ENCODE results near the gene PRMT1. TPM values are rescaled to one million over a fixed set of nuclear protein-coding genes. Genes with fewer than 3 reads are reported as not detected.

The PRMT1 gene
- total RNA-seq, 1 donor from 2014 or later = 103 TPM

- DNase-seq (ENCODE audit: low spot score) = no peak
Measured at GRCh38 chr19:49687566-49688316, 10.7 kb downstream of the PRMT1 start.

GRCh38 chr19:49688531-49689132 lies 11.6 kb downstream of the PRMT1 start:
- no peak for DNase-seq (ENCODE audit: low spot score)

DNA sequence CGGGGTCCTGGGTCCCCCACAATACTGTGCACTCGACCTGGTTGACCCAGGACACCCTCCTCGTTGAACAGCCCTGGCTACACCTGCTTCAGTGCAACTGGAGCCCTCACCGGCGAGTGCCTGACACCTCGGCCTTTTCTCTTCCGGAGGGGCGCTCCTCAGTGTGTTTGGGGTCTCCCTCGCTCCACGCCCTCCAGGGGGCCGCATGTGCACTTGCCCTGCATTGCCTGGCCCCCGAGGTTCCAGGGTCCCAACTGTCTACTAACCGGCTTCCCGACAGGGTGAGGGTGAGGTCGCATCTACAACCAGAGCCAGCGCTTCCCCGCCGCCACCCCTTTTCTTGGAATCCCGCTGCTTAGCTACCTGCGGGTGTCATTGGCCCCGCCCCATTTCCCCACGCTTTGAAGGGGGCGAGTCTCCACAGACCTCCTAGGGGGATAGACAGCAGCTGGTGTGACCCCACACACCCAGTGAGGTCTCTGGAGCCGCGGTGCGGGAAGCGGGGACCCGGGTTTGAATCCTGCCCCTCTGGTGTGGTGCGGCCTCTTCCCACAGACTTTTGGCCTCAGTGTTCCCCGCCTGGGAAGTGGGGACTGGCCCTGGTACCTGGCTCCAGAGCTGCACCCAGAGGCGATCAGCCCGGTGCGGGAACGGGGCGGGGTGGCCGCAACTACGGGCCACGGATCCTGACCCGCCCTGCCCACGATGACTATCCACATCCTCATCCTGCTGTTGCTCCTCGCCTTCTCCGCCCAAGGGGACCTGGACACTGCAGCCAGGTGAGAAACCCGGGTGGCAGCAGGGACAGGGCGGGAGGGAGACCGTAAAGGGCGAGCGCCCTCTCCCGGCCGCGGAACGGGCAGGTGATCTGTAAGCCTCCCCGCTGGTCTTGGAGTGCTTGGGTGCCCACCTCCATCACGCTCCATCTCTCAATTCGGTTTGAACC lies 12.3 kb downstream of the PRMT1 start, which contains the start of gene ADM5:
ADM5 (plus strand) TSS at position 462 of the 946 bp plus-strand sequence; CDS start at position 706, 244 bp downstream.
- no peak for DNase-seq (ENCODE audit: low spot score)

DNA sequence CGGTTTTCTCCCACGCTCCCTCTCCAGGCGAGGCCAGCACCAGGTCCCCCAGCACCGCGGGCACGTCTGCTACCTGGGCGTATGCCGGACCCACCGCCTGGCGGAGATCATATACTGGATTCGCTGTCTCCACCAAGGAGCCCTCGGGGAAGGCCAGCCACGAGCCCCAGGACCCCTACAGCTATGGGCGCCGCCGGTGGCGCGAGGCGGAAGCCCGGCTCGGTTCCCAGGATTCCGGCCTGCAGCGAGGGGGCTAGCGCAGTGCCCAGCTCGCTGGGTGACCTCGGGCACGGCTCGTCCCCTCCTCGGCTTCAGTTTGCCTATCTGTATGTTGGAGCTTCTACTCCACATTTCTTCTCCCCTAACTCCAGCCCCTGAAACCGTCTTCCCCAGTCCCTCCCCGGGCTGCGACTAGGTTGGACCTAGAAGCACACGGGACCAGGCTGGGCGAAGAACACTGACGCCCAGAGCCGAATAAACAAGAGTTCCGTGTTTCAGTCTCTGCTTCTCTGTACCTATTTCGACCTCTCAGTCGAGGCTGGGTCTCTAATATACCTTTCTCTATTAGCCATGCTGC lies 13.1 kb downstream of the PRMT1 start:
- DNase-seq (ENCODE audit: low spot score) = no peak

- peak; percentile 75 for DNase-seq (ENCODE audit: low spot score)
Measured at GRCh38 chr19:49690656-49691242, 13.7 kb downstream of the PRMT1 start, which contains the start of gene CPT1C. CPT1C (plus strand) TSS chr19:49691116; CDS start chr19:49692253, 1,137 bp downstream.

DNA sequence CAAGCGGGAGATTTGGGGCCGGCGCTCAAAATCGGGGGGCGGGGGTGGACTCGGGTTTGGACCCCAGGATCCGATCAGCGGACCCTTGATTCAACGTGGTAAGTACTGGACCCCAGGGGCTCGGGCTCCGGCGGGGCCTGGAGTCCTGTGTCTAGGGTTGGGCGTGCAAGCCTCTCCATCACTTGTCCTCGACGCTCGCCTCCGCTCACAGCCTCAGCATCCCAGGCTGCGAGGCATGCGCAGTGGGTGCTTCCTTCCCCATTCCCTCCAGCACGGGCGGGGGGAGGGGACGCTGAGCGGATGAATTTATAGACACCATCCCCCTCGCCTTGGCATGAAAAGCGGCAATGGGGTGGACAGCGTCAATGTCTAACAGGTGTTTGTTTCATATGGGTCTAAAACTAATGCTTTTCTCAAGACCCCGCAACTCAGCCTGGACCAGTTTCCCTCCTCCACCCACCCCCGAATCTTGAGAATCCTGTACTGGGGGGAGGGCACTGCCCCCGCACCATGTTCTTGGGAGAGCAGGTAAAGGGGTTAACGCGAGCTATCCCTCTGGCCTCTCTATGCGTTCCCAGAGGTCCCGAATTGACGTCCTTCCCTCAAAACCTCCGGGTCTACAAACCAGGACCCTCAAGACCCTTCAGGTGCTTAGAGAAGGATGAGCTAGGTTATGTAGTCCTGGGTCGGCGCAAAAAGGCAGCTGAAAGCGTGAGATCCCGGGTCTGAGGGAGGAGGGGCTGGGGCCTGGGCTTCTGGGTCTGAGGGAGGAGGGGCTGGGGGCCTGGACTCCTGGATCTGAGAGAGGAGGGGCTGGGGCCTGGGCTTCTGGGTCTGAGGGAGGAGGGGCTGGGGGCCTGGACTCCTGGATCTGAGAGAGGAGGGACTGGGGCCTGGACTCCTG lies 14.4 kb downstream of the PRMT1 start:
- DNase-seq (ENCODE audit: low spot score) = no peak

- no peak for DNase-seq (ENCODE audit: low spot score)
Measured at GRCh38 chr19:49692147-49692506, 15.1 kb downstream of the PRMT1 start.

DNA sequence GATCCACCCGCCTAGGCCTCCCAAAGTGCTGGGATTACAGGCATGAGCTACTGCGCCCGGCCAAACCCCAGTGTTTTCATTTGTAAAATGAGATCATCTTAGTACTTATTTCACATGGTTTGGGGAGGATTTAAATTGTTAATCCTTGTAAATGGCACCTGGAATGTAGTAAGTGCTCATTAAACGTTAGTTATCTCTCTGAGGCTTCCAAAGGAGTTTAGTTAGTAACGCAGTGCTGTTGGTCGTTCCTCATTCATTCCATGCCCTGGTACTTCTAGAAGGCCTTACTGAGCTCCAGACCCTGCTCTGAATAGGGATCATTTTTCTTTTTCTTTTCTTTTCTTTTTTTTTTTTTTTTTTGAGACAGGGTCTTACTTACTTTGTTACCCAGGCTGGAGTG lies 19.0 kb downstream of the PRMT1 start:
- no peak for DNase-seq (ENCODE audit: low spot score)

DNA sequence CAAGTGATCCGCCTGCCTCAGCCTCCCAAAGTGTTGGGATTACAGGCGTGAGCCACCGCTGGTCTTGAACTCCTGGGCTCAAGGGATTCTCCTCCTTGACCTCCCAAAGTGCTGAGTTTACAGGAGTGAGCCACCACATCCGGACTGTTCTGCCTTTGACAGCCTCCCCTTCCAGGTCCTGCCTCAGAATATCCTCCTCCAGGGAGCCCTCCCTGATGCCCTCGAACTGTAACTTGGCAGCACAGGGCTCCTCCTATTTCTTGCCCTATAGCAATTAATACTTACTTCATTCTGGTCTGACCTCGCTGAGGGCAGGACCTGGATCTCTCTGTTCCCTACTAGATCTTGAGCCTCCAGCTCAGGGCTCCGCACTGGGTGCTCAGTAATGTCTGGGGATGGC lies 19.8 kb downstream of the PRMT1 start:
- DNase-seq (ENCODE audit: low spot score) = no peak

- no peak for DNase-seq (ENCODE audit: low spot score)
Measured at GRCh38 chr19:49699364-49699763, 22.3 kb downstream of the PRMT1 start.

- no peak for DNase-seq (ENCODE audit: low spot score)
Measured at GRCh38 chr19:49700563-49700962, 23.5 kb downstream of the PRMT1 start.

DNA sequence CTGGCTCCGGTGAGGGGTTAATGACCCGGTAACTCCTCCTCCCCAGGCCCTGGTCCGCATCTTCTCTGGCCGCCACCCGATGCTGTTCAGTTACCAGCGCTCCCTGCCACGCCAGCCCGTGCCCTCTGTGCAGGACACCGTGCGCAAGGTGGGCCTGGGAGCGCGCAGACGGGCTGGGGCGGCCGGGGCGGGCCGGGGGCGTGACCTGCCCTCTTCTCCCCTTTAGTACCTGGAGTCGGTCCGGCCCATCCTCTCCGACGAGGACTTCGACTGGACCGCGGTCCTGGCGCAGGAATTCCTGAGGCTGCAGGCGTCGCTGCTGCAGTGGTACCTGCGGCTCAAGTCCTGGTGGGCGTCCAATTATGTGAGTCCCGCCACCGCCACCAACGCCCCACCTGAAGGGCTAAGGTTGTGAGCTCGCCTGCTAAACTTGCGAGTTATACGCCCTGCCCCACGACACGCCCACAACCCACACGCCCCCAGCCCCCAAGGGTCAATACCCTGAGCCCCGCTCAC lies 24.3 kb downstream of the PRMT1 start:
- no peak for DNase-seq (ENCODE audit: low spot score)

DNA sequence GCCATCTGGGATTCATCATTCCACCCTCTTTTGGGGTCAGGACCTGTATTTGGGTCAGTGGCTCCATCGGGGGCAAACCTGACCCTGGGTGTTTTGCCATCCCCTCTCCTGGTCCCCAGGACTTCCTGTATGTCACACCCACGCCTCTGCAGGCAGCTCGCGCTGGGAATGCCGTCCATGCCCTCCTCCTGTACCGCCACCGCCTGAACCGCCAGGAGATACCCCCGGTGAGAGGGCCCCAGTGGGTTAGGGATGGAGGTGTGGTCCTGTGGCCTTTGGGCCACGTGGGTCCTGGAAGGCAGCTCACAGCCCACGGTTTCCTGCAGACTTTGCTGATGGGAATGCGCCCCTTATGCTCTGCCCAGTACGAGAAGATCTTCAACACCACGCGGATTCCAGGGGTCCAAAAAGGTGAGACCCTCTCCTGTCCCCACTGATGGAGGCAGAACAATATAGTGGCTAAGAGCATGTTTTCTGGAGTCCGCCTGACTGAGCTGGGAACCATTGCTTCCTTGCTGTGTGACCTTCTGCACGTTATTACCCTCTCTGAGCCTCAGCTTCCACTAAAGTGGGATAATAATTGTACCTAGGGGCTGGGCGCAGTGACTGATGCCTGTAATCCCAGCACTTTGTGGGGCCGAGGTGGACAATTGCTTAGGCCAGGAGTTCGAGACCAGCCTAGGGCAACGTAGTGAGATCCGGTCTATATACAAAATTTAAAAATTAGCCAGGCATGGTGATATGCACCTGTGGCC lies 28.0 kb downstream of the PRMT1 start:
- no peak for DNase-seq (ENCODE audit: low spot score)

GRCh38 chr19:49705919-49706318 lies 28.8 kb downstream of the PRMT1 start:
- no peak for DNase-seq (ENCODE audit: low spot score)

- DNase-seq (ENCODE audit: low spot score) = no peak
Measured at GRCh38 chr19:49710372-49710951, 33.4 kb downstream of the PRMT1 start.

DNA sequence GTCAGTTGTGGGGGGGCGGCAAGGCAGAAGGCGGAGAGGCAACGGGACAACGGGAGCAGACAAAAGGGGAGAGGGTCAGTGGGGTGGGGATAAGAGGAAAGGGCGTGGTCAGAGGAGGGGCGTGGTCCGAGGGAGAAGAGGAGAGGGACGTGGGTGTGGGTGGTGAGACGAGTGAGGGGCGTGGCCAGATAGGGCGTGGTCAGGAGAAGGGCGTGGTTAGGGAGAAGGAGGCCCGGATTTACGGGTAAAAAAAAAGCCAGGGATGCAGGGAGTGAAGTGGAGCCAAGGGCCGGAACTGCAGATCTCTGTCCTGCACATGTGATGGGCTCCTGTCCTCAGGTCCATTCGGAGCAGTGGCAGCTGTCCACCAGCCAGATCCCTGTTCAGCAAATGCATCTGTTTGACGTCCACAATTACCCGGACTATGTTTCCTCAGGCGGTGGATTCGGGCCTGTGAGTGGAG lies 35.4 kb downstream of the PRMT1 start:
- DNase-seq (ENCODE audit: low spot score) = no peak

GRCh38 chr19:49713236-49713845 lies 36.3 kb downstream of the PRMT1 start:
- DNase-seq (ENCODE audit: low spot score) = no peak

DNA sequence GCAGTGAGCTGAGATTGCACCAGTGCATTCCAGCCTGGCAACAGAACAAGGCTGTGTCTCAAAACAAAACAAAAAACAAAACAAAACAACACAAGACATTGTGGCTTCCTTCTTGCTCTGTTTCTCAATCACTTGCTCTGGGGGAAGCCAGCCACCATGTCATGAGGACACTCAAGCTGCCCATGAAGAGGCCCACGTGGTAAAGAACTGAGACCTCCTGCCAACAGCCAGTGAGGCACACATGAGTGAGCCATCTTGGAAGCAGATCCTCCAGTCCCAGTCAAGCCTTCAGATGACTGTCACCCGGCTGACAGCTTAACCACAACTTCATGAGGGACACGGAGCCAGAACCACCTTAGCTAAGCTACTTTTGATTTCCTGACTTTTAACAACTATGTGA lies 39.1 kb downstream of the PRMT1 start:
- no peak for DNase-seq (ENCODE audit: low spot score)

- no peak for DNase-seq (ENCODE audit: low spot score)
Measured at GRCh38 chr19:49718511-49718910, 41.4 kb downstream of the PRMT1 start.
